B cell (primary cell): ENCODE data around the gene CCDC85C. TPM values are rescaled to one million over a fixed set of nuclear protein-coding genes. Genes with fewer than 3 reads are reported as not detected.

Experiments used
- ATAC-seq: fragments of 200-7000 bp; cut with Tn5 transposase; one replicate; pipeline ENCODE4 v1.10.0; 2021; ENCODE audit warnings: low read depth, mild to moderate bottlenecking, moderate number of reproducible peaks, moderate library complexity
- CTCF ChIA-PET: fragments of 350-600 bp; sonication (Branson Sonifier 250); formaldehyde crosslinking; loops from one replicate; lab custom pipeline; 2021; ENCODE audit warnings: antibody characterized with exemption, inconsistent platforms; lab: Charles Lee
- POLR2A ChIA-PET: fragments of 350-600 bp; sonication (Branson Sonifier 250); formaldehyde crosslinking; loops from one replicate; lab custom pipeline; 2021; ENCODE audit warnings: antibody characterized with exemption; lab: Charles Lee
- DNase-seq: peaks from one replicate; pipeline ENCODE4 v3.0.0; 2013
- H2AFZ ChIP-seq: 2 replicates; pipeline ENCODE4 v1.6.1; 2012; ENCODE audit warnings: mild to moderate bottlenecking, low read depth, low read length; ENCODE audit not compliant: insufficient read depth, poor library complexity, severe bottlenecking
- H3K27ac ChIP-seq, 2 donors: 1 replicate in 1 of 2; 2 replicates in 1 of 2; pipeline ENCODE4 v1.5.1; 2012 to 2013; ENCODE audit warnings: low read length in 2 of 2, mild to moderate bottlenecking in 2 of 2, moderate library complexity in 1 of 2
- H3K27me3 ChIP-seq, 4 experiments: fragments of 200-600 bp in 1 of 4; sonication (generic) in 1 of 4; replicated peaks in 1 of 4; 1 replicate in 2 of 4; 2 replicates in 2 of 4; pipeline versions ENCODE4 v1.6.1 to v1.7.0; 2013 to 2016; ENCODE audit warnings: low read length in 3 of 4, mild to moderate bottlenecking in 2 of 4, mixed read lengths in 1 of 4, moderate library complexity in 1 of 4; ENCODE audit not compliant: insufficient read depth in 4 of 4, control insufficient read depth in 3 of 4; ENCODE audit errors: control extremely low read depth in 1 of 4
- H3K36me3 ChIP-seq, 2 experiments: replicated peaks in 1 of 2; 1 replicate in 1 of 2; 2 replicates in 1 of 2; pipeline versions ENCODE4 v1.6.1 to v1.7.1; 2013; ENCODE audit warnings: low read length in 1 of 2; ENCODE audit not compliant: insufficient read depth in 2 of 2, control insufficient read depth in 1 of 2; ENCODE audit errors: control extremely low read depth in 1 of 2, extremely low read depth in 1 of 2
- H3K4me1 ChIP-seq, 2 donors: fragments of 200-600 bp in 1 of 2; sonication (generic) in 1 of 2; 1 replicate in 1 of 2; 2 replicates in 1 of 2; pipeline versions ENCODE4 v1.5.1 to v1.6.1; 2013 to 2017; ENCODE audit warnings: low read length in 2 of 2; ENCODE audit not compliant: control insufficient read depth in 2 of 2, insufficient read depth in 2 of 2
- H3K4me2 ChIP-seq: replicated peaks from 2 replicates; pipeline ENCODE3; 2012; ENCODE audit warnings: mild to moderate bottlenecking, low read depth, low read length; ENCODE audit not compliant: poor library complexity, severe bottlenecking
- H3K4me3 ChIP-seq, 5 experiments: fragments of 200-600 bp in 1 of 5; sonication (generic) in 1 of 5; 1 replicate in 3 of 5; 2 replicates in 2 of 5; pipeline versions ENCODE4 v1.5.1 to v1.7.0; 2011 to 2016; ENCODE audit warnings: low read length in 4 of 5, mild to moderate bottlenecking in 4 of 5, low read depth in 2 of 5, control low read depth in 1 of 5, moderate library complexity in 1 of 5; ENCODE audit not compliant: insufficient read depth in 1 of 5; ENCODE audit errors: control extremely low read depth in 1 of 5, extremely low read depth in 1 of 5
- H3K79me2 ChIP-seq: fragments of 200-600 bp; sonication (generic); one replicate; pipeline ENCODE4 v1.6.0; 2016; ENCODE audit warnings: low read length; ENCODE audit not compliant: control insufficient read depth, insufficient read depth
- H3K9ac ChIP-seq: fragments of 200-600 bp; sonication (generic); 2 replicates; pipeline ENCODE4 v1.6.1; 2017; ENCODE audit warnings: mild to moderate bottlenecking, low read length, moderate library complexity
- H3K9me3 ChIP-seq, 3 donors: one replicate each; pipeline versions ENCODE4 v1.6.1 to v1.7.1; 2013; ENCODE audit warnings: low read length in 2 of 3; ENCODE audit not compliant: control insufficient read depth in 2 of 3, insufficient read depth in 1 of 3; ENCODE audit errors: control extremely low read depth in 1 of 3
- H4K20me1 ChIP-seq: 2 replicates; pipeline ENCODE4 v1.6.0; 2012; ENCODE audit warnings: mild to moderate bottlenecking, low read length; ENCODE audit not compliant: insufficient read depth, control insufficient read depth, poor library complexity, severe bottlenecking
- H3K27ac Mint-ChIP-seq: one replicate; pipeline ENCODE4 v1.8.0; 2021; ENCODE audit warnings: mixed read lengths
- H3K27me3 Mint-ChIP-seq: one replicate; pipeline ENCODE4 v1.8.0; 2021; ENCODE audit warnings: mixed read lengths
- H3K4me1 Mint-ChIP-seq: one replicate; pipeline ENCODE4 v1.8.0; 2021; ENCODE audit warnings: mixed read lengths
- H3K4me3 Mint-ChIP-seq: one replicate; pipeline ENCODE4 v1.8.0; 2021; ENCODE audit warnings: mixed read lengths
- H3K9me3 Mint-ChIP-seq: one replicate; pipeline ENCODE4 v1.8.0; 2022; ENCODE audit warnings: mixed read lengths; ENCODE audit not compliant: insufficient read depth
- CTCF ChIP-seq: fragments of 200-600 bp; IDR thresholded peaks from one replicate; pipeline ENCODE4 v1.8.0; 2022; ENCODE audit warnings: antibody characterized with exemption, mild to moderate bottlenecking
- EZH2 ChIP-seq: IDR thresholded peaks from 2 replicates; pipeline ENCODE4 v1.6.1; 2012; ENCODE audit warnings: borderline replicate concordance, low read depth, mild to moderate bottlenecking, moderate library complexity, low read length; ENCODE audit not compliant: insufficient read depth, poor library complexity, severe bottlenecking
- WGBS: methylation state at CpG from one replicate; pipeline ENCODE4 v1.1.5; 2013; ENCODE audit warnings: missing lambda C conversion rate; ENCODE audit not compliant: insufficient coverage; 5-methylcytosine and 5-hydroxymethylcytosine counted together
- intact Hi-C: fragments of 100-400 bp; cut with micrococcal nuclease; formaldehyde crosslinking; loops from one replicate; pipeline ENCODE4 v1.10.0; 2022
- polyA plus RNA-seq: library from polyadenylated mRNA; depleted of rRNA; stranded (reverse); fragments of >200 nt; gene quantifications from 2 replicates; pipeline ENCODE4 v1.2.3, GENCODE V29; 2012
- small RNA-seq: library from RNA; depleted of rRNA; stranded (forward); fragments of <200 nt; gene quantifications from one replicate; pipeline ENCODE3, GENCODE V24; 2012; ENCODE audit warnings: low replicate concordance, low read depth; ENCODE audit not compliant: insufficient read length
- total RNA-seq, 2 donors: library from RNA; stranded (reverse); fragments of 120-200 nt in 1 of 2; gene quantifications; 1 replicate in 1 of 2; 2 replicates in 1 of 2; pipeline versions ENCODE4 v1.2.3 to v1.2.4, GENCODE V29; 2013 to 2022

CCDC85C gene
- total and polyA plus RNA-seq, 2 donors (not counting 1 experiment from before 2014, with no cell fraction given), result 0.52 to 2.7 TPM

GRCh38 chr14:99450266-99450665, 153.7 kb downstream of the CCDC85C start:
- ChIA-PET CTCF (no interaction called here), POLR2A (no interaction called here)
- ATAC-seq (no peak), DNase-seq (no peak)
- peaks cover 0 to 41% of the 10 kb centered on the region in 2 experiments for H3K36me3 ChIP-seq
- no peaks in the 10 kb centered on the region for H3K27me3 Mint-ChIP-seq
- no peak overlapping the region for H3K4me2 ChIP-seq
- intact Hi-C loops, result no loop called here
- no peaks in the 10 kb centered on the region for H3K79me2 ChIP-seq
- TF ChIP-seq EZH2 (no peak), CTCF (no peak)
- no peak overlapping the region for H3K27ac Mint-ChIP-seq
- no peak overlapping the region for H3K27ac ChIP-seq
- H3K9ac ChIP-seq, result no peak overlapping the region
- H3K4me3 Mint-ChIP-seq, result no peak overlapping the region
- no peaks in the 10 kb centered on the region for H3K9me3 ChIP-seq
- H3K27me3 ChIP-seq, result no peaks in the 10 kb centered on the region
- H2AFZ ChIP-seq, result no peak overlapping the region
- no peaks in the 10 kb centered on the region for H3K4me1 ChIP-seq
- no peaks in the 10 kb centered on the region for H4K20me1 ChIP-seq
- 100% methylated on average over 2 of the region's 3 CpGs for WGBS
- no peaks in the 10 kb centered on the region for H3K9me3 Mint-ChIP-seq
- H3K4me1 Mint-ChIP-seq, result no peaks in the 10 kb centered on the region
- no peak overlapping the region for H3K4me3 ChIP-seq

Small RNAs within 50 kb of the gene (small RNA-seq; reads per million reads assigned to genes)
- not detected for gene RF00019

Other genes starting within 250 kb of the CCDC85C start
- 32.1 and 35.3 TPM in 2 replicates for gene SETD3, start 123.3 kb downstream of the CCDC85C start, total RNA-seq
- 10.0 and 11.0 TPM in 2 replicates for gene SETD3, start 123.3 kb downstream of the CCDC85C start, polyA plus RNA-seq
- gene CCNK, start 122.8 kb downstream of the CCDC85C start, total RNA-seq, result 80.7 and 82.0 TPM in 2 replicates
- gene CCNK, start 122.8 kb downstream of the CCDC85C start, polyA plus RNA-seq, result 17.5 and 25.2 TPM in 2 replicates
- gene HHIPL1, start 40.9 kb upstream of the CCDC85C start, total RNA-seq, result not detected in 2 replicates
- gene HHIPL1, start 40.9 kb upstream of the CCDC85C start, polyA plus RNA-seq, result not detected in 2 replicates
- gene CYP46A1, start 80.1 kb upstream of the CCDC85C start, total RNA-seq, result 0.10 and 0.27 TPM in 2 replicates
- gene CYP46A1, start 80.1 kb upstream of the CCDC85C start, polyA plus RNA-seq, result 0.16 and 0.28 TPM in 2 replicates
- gene EML1, start 189.2 kb upstream of the CCDC85C start, total RNA-seq, result not detected in 2 replicates
- gene EML1, start 189.2 kb upstream of the CCDC85C start, polyA plus RNA-seq, result not detected in 2 replicates